GM12892 (cell line): Measurements from ENCODE around the gene ANKRD9.

Experiments used
- POLR2A ChIP-seq: IDR thresholded peaks from 2 replicates; pipeline ENCODE4 v1.6.1; 2011; ENCODE audit warnings: low read depth, low read length, control low read depth
- POLR2AphosphoS5 ChIP-seq: IDR thresholded peaks from 2 replicates; pipeline ENCODE4 v1.6.1; 2011; ENCODE audit warnings: low read depth, low read length, control low read depth

DNA sequence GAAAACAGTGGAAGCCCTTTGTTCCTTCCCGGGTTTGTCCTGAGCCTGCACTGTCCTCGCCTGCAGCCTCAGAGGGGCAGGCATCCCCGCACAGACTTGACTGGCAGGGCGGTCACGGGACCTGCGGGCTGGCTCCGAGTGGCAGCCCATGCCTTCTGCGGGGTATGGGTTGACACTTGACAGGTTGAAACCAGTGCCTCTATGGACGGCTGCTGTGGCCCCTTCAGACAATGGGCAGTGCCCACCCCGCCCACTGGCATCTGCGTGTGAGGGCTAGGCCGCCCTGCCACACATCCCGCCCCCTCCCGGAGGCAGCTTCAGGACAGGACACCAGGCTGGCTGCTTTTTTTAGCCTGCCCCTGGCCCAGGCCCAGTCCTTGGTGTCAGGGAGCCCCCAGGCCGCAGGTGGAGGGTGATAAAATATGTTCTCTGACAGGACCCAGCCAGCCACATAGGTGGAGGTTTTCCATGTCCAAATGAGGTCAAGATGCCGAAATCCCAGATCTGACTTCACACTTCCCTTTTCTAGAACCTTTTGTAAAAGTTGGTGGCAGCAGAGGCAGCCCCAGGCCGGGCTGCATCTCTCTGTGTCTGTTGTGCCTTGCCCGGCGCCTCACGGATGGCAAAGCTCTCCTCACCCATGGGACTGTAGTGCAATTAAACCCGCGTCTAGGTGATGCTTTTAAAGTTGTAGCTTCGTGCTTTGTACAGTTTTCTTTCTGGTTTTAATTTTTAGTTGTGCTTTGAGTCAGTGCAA lies 10.0 kb downstream of the ANKRD9 start:
- TF ChIP-seq POLR2A (no peak), POLR2AphosphoS5 (no peak)
